ENCODE results near the gene CTBS.
"Not testable (repeated sequence)": the region's sequence is repeated elsewhere in the genome, so short reads cannot be mapped to it uniquely, and the experiment has no call there.

CTBS gene

DNA sequence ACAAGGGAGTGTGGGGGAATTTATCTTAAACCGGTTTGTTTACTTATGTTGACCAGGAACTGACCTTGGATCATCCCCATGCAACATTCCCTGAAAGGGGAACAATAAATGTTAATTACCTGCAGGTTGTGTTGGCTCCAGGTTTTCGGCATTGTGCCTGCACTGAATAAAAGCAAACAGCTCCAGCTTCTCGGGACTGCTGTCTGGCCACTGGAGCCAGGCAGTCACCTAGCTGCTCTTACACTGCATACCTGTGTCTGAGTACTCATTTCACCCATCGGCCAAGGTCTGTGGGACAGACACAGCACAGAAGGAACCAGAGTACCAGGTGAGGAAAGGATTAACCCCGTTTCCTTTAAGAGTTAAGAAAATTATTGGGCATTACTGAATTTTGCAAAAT lies 32.7 kb upstream of the CTBS start:
- Histone ChIP-seq H3K9ac (ENCODE audit: low read depth, low read length) (no peak overlapping the region), H3K27me3 (ENCODE audit: control insufficient read depth, insufficient read depth, low read length) (no peaks in the 10 kb centered on the region), H3K4me3 (ENCODE audit: low read depth, low read length) (no peak overlapping the region), H3K4me1 (ENCODE audit: control insufficient read depth, insufficient read depth, low read length) (peaks cover 14% of the 10 kb centered on the region), H3K36me3 (ENCODE audit: control insufficient read depth, insufficient read depth, low read length) (no peaks in the 10 kb centered on the region), H3K27ac (ENCODE audit: low read depth, low read length) (no peak overlapping the region), H3K9me3 (ENCODE audit: control insufficient read depth, insufficient read depth, low read length) (peaks cover 19% of the 10 kb centered on the region)

DNA sequence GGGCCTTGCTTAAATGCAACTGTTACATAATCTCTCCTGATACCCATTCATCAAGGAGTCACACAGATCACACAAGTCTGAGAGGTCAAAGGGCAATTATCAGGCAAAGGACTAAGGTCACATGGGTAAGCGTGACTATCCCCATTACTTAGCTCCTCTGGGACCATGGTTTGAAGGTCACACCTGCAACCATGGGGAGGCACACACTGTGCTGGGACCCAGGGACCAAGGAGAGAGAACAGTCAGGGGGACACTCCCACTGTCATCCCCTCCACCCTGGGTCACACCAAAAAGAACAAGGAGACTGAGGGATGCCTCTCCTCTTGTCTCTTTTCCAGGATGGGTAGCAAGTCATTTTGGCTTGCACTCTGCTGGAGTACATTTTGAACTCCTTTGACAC lies 30.9 kb upstream of the CTBS start:
- Histone ChIP-seq H3K4me1 (ENCODE audit: control insufficient read depth, insufficient read depth, low read length) (peaks cover 6% of the 10 kb centered on the region), H3K36me3 (ENCODE audit: control insufficient read depth, insufficient read depth, low read length) (no peaks in the 10 kb centered on the region), H3K9ac (ENCODE audit: low read depth, low read length) (no peak overlapping the region), H3K4me3 (ENCODE audit: low read depth, low read length) (peak overlapping the region; percentile 12; the same call in 1 of the 2 replicates), H3K9me3 (ENCODE audit: control insufficient read depth, insufficient read depth, low read length) (peaks cover 19% of the 10 kb centered on the region), H3K27ac (ENCODE audit: low read depth, low read length) (no peak overlapping the region), H3K27me3 (ENCODE audit: control insufficient read depth, insufficient read depth, low read length) (no peaks in the 10 kb centered on the region)

DNA sequence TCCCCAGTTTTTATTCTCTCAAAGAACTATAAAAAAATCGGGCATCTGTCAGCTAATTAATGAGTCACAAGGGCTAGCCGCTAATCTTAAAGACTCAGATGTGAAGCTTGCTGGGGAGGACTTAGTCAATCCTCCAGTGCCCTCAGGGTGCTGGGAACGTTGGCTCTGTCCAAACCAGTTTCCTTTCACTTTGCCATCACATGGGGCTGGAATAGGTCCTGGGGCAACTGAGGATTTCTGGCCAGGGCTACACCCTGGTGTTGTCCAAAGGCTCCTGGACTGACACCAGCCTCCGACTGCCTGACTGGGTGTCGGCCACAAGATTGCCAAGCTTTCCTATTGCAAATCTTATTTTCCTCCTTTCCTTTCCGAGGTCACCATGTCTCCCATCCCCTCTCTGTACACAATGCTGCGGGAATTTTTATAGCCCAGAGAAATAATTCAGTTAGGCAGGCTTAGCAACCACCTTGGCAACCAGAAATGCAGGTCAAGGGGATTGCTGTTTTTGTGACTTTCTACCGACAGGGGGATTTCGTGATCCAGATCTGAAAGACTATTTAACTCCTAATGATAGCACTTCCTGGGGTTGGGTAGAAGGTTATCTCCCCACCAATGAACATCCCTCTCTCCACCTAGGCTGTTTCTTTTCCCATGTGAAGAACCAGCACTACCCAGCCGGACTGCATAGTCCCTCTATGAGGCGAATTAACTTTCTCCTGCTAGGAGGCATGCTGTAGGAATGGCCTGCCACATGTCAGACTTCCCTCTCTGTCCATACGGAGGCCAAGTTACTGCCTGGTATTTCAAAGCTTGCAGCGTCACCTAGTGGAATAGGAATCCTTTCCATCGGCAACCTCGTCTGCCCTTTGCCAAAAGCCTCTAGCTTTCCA lies 29.9 kb upstream of the CTBS start:
- no peak overlapping the region for H3K9ac ChIP-seq (ENCODE audit: low read depth, low read length)
- peak overlapping the region; percentile 33 for H3K27ac ChIP-seq (ENCODE audit: low read depth, low read length)
- peaks cover 19% of the 10 kb centered on the region for H3K9me3 ChIP-seq (ENCODE audit: control insufficient read depth, insufficient read depth, low read length)
- H3K27me3 ChIP-seq (ENCODE audit: control insufficient read depth, insufficient read depth, low read length) = no peaks in the 10 kb centered on the region
- peaks cover 6% of the 10 kb centered on the region for H3K4me1 ChIP-seq (ENCODE audit: control insufficient read depth, insufficient read depth, low read length)
- H3K36me3 ChIP-seq (ENCODE audit: control insufficient read depth, insufficient read depth, low read length) = no peaks in the 10 kb centered on the region
- no peak overlapping the region for H3K4me3 ChIP-seq (ENCODE audit: low read depth, low read length)

DNA sequence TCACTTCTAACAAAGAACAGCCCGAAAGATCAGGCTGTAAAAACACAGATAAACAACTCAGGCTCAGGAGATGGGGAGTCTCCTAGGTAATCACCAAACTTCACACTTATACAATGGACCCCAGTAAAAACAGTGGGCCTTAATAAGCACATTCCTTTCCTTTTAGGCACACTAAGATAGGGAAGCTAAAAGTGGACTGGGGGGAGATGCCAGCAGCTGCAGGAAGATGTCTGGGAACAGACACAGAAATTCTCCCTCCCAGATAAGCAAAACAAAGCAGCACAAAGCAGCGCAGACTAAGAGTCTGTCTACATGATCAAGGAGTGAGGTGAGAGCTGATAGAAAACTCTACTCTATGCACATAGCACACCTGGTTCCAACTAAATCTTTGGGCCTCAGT lies 29.0 kb upstream of the CTBS start:
- H3K36me3 ChIP-seq (ENCODE audit: control insufficient read depth, insufficient read depth, low read length) = no peaks in the 10 kb centered on the region
- no peaks in the 10 kb centered on the region for H3K27me3 ChIP-seq (ENCODE audit: control insufficient read depth, insufficient read depth, low read length)
- H3K4me3 ChIP-seq (ENCODE audit: low read depth, low read length) = no peak overlapping the region
- H3K27ac ChIP-seq (ENCODE audit: low read depth, low read length) = peak overlapping the region; percentile 33
- no peak overlapping the region for H3K9ac ChIP-seq (ENCODE audit: low read depth, low read length)
- peaks cover 11% of the 10 kb centered on the region for H3K4me1 ChIP-seq (ENCODE audit: control insufficient read depth, insufficient read depth, low read length)
- peaks cover 19% of the 10 kb centered on the region for H3K9me3 ChIP-seq (ENCODE audit: control insufficient read depth, insufficient read depth, low read length)

DNA sequence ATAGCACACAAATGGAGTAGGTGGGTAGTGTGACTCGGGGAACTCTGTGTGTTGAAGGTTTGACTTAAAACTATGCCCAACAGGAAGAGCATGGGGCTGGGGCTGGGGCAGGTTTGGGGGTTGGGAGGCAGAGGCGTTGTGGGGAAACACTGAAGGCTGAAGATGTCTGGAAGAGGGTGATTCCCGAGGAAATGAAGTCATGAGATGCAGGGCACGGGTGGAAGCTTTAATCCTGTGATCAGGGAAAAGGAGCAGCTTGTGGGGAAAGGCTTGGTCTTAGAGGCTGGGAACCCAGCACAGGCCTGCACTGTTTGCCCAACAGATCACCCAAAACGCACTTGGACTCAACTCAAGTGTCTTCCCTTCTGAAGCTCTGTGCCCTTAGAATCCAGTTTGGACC lies 26.6 kb upstream of the CTBS start:
- H3K27ac ChIP-seq (ENCODE audit: low read depth, low read length) = no peak overlapping the region
- H3K9me3 ChIP-seq (ENCODE audit: control insufficient read depth, insufficient read depth, low read length) = peaks cover 10% of the 10 kb centered on the region
- no peak overlapping the region for H3K9ac ChIP-seq (ENCODE audit: low read depth, low read length)
- H3K4me1 ChIP-seq (ENCODE audit: control insufficient read depth, insufficient read depth, low read length) = peaks cover 11% of the 10 kb centered on the region
- no peaks in the 10 kb centered on the region for H3K27me3 ChIP-seq (ENCODE audit: control insufficient read depth, insufficient read depth, low read length)
- no peaks in the 10 kb centered on the region for H3K36me3 ChIP-seq (ENCODE audit: control insufficient read depth, insufficient read depth, low read length)
- no peak overlapping the region for H3K4me3 ChIP-seq (ENCODE audit: low read depth, low read length)

DNA sequence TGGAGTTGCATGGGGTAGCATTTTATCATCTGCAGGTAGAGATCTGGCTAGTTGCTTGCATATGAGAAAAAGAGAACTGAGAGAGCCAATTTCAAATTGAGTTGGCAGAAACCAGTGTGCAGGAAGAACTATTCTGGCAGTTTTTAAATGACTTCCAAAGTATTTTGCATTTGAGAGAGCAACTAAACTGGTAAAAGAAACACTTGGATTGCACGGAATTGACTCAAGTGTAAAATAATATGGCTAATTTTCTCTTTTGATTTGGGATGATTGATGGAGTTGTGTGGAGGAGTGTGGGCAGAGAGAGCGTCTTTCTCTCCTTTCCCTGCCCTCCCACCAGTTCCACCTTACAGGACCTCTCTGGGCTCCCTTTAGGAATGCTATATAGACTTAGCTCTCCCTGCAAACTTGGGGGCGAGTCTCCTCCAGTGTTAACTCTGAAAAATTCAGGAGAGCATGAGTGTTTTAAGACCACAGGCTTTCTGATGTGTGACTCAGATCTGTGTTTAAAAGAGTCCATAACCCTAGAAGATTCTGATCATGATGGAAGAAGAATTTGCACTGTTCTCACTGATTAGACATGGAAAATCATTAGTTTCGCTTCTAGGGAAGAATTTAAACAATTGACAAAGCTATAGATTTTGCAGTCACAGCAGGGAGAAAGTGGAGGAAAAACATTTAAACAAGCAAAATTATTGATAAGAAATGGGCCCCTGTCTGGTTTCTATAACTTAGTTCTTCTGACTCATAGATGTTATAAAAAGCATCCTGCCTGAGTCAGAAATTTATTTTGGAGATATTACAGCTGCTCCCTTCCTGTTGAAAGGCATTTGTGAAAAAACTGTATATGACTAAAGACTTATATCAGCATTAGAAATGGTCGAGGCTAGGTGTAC lies 24.9 kb upstream of the CTBS start:
- no peak overlapping the region for H3K9ac ChIP-seq (ENCODE audit: low read depth, low read length)
- H3K4me3 ChIP-seq (ENCODE audit: low read depth, low read length) = no peak overlapping the region
- H3K36me3 ChIP-seq (ENCODE audit: control insufficient read depth, insufficient read depth, low read length) = no peaks in the 10 kb centered on the region
- H3K27me3 ChIP-seq (ENCODE audit: control insufficient read depth, insufficient read depth, low read length) = no peaks in the 10 kb centered on the region
- H3K27ac ChIP-seq (ENCODE audit: low read depth, low read length) = no peak overlapping the region
- peaks cover 11% of the 10 kb centered on the region for H3K4me1 ChIP-seq (ENCODE audit: control insufficient read depth, insufficient read depth, low read length)
- no peaks in the 10 kb centered on the region for H3K9me3 ChIP-seq (ENCODE audit: control insufficient read depth, insufficient read depth, low read length)

DNA sequence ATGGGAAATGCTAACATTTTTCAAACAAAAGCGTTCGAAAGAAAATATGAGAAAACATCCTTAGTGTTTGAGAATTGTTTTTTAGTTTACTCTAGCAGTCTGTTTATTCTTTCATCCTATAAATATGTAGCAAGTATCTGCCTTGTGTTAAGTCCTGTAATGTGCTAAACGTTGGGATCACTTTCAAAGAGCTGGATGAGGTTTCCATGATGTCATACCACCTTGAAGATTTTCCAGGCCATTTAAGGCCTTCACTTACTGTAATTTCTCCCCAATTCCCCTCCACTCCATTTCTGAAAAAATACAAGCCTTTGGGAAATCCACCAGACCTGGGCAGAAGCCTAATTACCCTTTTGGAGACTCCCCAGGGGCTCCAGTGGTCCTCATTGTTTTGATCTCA lies 24.2 kb upstream of the CTBS start:
- H3K27me3 ChIP-seq (ENCODE audit: control insufficient read depth, insufficient read depth, low read length) = no peaks in the 10 kb centered on the region
- no peaks in the 10 kb centered on the region for H3K36me3 ChIP-seq (ENCODE audit: control insufficient read depth, insufficient read depth, low read length)
- no peak overlapping the region for H3K9ac ChIP-seq (ENCODE audit: low read depth, low read length)
- peaks cover 8% of the 10 kb centered on the region for H3K4me1 ChIP-seq (ENCODE audit: control insufficient read depth, insufficient read depth, low read length)
- no peak overlapping the region for H3K4me3 ChIP-seq (ENCODE audit: low read depth, low read length)
- H3K9me3 ChIP-seq (ENCODE audit: control insufficient read depth, insufficient read depth, low read length) = no peaks in the 10 kb centered on the region
- H3K27ac ChIP-seq (ENCODE audit: low read depth, low read length) = no peak overlapping the region

DNA sequence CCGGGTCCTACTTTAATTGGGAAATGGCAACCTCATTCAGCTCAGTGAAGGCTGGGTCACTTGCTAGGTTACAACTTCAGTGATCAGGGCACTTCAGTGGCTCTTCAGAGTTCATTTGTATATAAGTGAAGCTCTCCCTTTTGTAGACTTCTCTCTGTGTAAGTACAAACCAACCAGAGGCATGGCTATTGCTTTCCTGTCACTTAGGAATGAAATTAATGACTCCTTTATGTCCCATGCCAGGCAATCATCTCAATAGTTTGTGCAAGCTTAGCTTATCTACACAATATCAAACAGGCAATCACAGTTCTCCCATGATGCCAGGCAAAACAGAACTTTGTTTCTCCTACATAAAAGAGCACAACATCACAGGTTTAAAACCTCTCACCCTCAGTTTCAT lies 22.8 kb upstream of the CTBS start:
- 0 out of 2 replicates have a peak, but pooled peaks cover 5% of the 10 kb centered on the region for H3K4me1 ChIP-seq (ENCODE audit: control insufficient read depth, insufficient read depth, low read length)
- H3K27ac ChIP-seq (ENCODE audit: low read depth, low read length) = no peak overlapping the region
- H3K9ac ChIP-seq (ENCODE audit: low read depth, low read length) = no peak overlapping the region
- no peaks in the 10 kb centered on the region for H3K36me3 ChIP-seq (ENCODE audit: control insufficient read depth, insufficient read depth, low read length)
- H3K9me3 ChIP-seq (ENCODE audit: control insufficient read depth, insufficient read depth, low read length) = no peaks in the 10 kb centered on the region
- H3K27me3 ChIP-seq (ENCODE audit: control insufficient read depth, insufficient read depth, low read length) = no peaks in the 10 kb centered on the region
- H3K4me3 ChIP-seq (ENCODE audit: low read depth, low read length) = no peak overlapping the region

DNA sequence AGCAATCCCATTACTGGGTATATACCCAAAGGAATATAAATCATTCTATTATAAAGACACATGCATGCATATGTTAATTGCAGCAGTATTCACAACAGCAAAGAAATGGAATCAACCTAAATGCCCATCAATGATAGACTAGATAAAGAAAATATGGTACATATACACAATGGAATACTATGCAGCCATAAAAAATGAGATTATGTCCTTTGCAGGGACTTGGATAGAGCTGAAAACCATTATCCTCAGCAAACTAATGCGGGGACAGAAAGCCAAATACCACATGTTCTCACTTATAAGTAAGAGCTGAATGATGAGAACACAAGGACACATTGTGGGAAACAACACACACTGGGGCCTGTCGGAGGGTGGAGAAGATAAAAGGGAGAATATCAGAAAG lies 20.7 kb upstream of the CTBS start:
- not testable (repeated sequence) for H3K36me3 ChIP-seq (ENCODE audit: control insufficient read depth, insufficient read depth, low read length); H3K9me3 ChIP-seq (ENCODE audit: control insufficient read depth, insufficient read depth, low read length); H3K27ac ChIP-seq (ENCODE audit: low read depth, low read length)

DNA sequence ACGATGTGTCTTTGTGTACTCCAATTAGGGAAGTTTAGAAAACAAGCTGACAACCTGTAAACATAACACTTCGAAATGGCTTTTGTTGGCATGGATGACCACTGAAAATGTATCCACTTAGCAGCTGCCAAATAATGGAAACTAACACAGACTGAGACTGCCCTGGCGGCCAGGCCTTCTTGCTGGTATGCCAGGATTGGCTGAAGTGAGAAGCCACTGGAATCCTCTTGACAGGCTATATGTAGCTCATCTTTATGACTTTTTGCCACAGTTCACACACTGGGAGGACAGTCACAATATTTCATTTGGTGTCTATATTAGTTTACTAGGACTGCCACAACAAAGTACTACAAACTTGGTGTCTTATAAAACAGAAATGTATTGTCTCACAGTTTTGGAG lies 12.9 kb upstream of the CTBS start:
- H3K4me3 ChIP-seq (ENCODE audit: low read depth, low read length) = no peak overlapping the region
- peaks cover 10% of the 10 kb centered on the region for H3K4me1 ChIP-seq (ENCODE audit: control insufficient read depth, insufficient read depth, low read length)
- no peaks in the 10 kb centered on the region for H3K27me3 ChIP-seq (ENCODE audit: control insufficient read depth, insufficient read depth, low read length)
- H3K27ac ChIP-seq (ENCODE audit: low read depth, low read length) = no peak overlapping the region
- H3K9me3 ChIP-seq (ENCODE audit: control insufficient read depth, insufficient read depth, low read length) = peaks cover 7% of the 10 kb centered on the region; the same call in 1 of the 2 replicates
- H3K9ac ChIP-seq (ENCODE audit: low read depth, low read length) = no peak overlapping the region
- no peaks in the 10 kb centered on the region for H3K36me3 ChIP-seq (ENCODE audit: control insufficient read depth, insufficient read depth, low read length)

More for the DNA sequence above, 20.7 kb upstream of the CTBS start:
- not testable (repeated sequence) for H3K4me1 ChIP-seq (ENCODE audit: control insufficient read depth, insufficient read depth, low read length); H3K4me3 ChIP-seq (ENCODE audit: low read depth, low read length); H3K27me3 ChIP-seq (ENCODE audit: control insufficient read depth, insufficient read depth, low read length); H3K9ac ChIP-seq (ENCODE audit: low read depth, low read length)

DNA sequence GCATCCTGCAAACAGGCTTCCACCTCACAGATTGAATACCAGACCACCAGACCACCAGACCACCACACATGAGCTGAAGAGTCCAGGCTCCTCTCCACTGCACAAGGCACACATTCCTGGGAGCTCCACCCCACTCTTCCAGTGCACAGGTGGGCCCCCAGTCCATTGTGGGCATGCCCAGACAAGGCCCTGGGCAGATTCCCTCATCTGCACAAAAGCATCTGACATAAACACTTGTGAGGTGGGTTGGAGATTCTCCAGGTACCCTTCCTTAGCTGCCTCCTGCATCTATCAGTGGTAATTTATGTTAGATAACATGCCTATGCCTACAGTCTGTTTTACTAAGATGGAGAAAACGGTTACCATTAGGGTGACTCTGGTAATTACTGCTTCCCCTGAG lies 11.6 kb upstream of the CTBS start:
- Histone ChIP-seq H3K27me3 (ENCODE audit: control insufficient read depth, insufficient read depth, low read length) (no peaks in the 10 kb centered on the region), H3K4me3 (ENCODE audit: low read depth, low read length) (no peak overlapping the region), H3K9ac (ENCODE audit: low read depth, low read length) (no peak overlapping the region), H3K9me3 (ENCODE audit: control insufficient read depth, insufficient read depth, low read length) (peaks cover 7% of the 10 kb centered on the region; the same call in 1 of the 2 replicates), H3K27ac (ENCODE audit: low read depth, low read length) (no peak overlapping the region), H3K4me1 (ENCODE audit: control insufficient read depth, insufficient read depth, low read length) (peaks cover 10% of the 10 kb centered on the region), H3K36me3 (ENCODE audit: control insufficient read depth, insufficient read depth, low read length) (no peaks in the 10 kb centered on the region)

Measured in HUES48 (cell line).